Ovary (tissue), 10 donors: Measurements from ENCODE around the gene WDR6. TPM values are rescaled to one million over a fixed set of nuclear protein-coding genes. Genes with fewer than 3 reads are reported as not detected.

Experiments
- DNase-seq, 5 donors: peaks; one replicate each; pipeline ENCODE4 v3.0.0-alpha.2; 2019 to 2020
- H3K27ac ChIP-seq, 2 donors: fragments of 200-600 bp; one replicate each; pipeline versions ENCODE4 v1.5.1 to v1.8.0; 2019 to 2022
- H3K27me3 ChIP-seq: fragments of 200-600 bp; one replicate; pipeline ENCODE4 v1.8.0; 2022
- H3K36me3 ChIP-seq: fragments of 200-600 bp; sonication (generic); one replicate; pipeline ENCODE4 v1.5.1; 2019
- H3K4me1 ChIP-seq: one replicate; pipeline ENCODE4 v1.8.1; 2013; ENCODE audit warnings: mild to moderate bottlenecking, moderate library complexity; ENCODE audit not compliant: insufficient read depth
- H3K4me3 ChIP-seq: fragments of 200-600 bp; sonication (generic); one replicate; pipeline ENCODE4 v1.5.1; 2017
- H3K9me3 ChIP-seq, 2 donors: fragments of 200-600 bp in 1 of 2; sonication (generic) in 1 of 2; one replicate each; pipeline versions ENCODE4 v1.5.1 to v1.8.1; 2013 to 2019; ENCODE audit warnings: mild to moderate bottlenecking in 1 of 2, moderate library complexity in 1 of 2
- CTCF ChIP-seq, 3 donors: fragments of 450-650 bp in 2 of 3; fragments of 200-600 bp in 1 of 3; IDR thresholded peaks; one replicate each; pipeline versions ENCODE4 v1.5.1 to v1.8.0; 2016 to 2022; ENCODE audit warnings: antibody characterized with exemption in 3 of 3, mild to moderate bottlenecking in 1 of 3
- EP300 ChIP-seq: sonication (generic); formaldehyde crosslinking; IDR thresholded peaks from one replicate; pipeline ENCODE4 v1.6.1; 2017; ENCODE audit warnings: antibody characterized with exemption
- POLR2A ChIP-seq: fragments of 450-650 bp; IDR thresholded peaks from one replicate; pipeline ENCODE4 v1.6.1; 2017; ENCODE audit warnings: antibody characterized with exemption, mild to moderate bottlenecking, moderate library complexity
- WGBS, 3 donors: extraction: QIAGEN DNeasy Blood & Tissue Kit in 1 of 3; methylation state at CpG; one replicate each; pipeline versions ENCODE4 v1.1.5 to v1.1.7; 2013 to 2017; 5-methylcytosine and 5-hydroxymethylcytosine counted together
- intact Hi-C, 4 donors: fragments of 100-400 bp; cut with DNase I; formaldehyde crosslinking; loops; one replicate each; pipeline versions ENCODE4 v1.11.0 to v1.15.1; 2022 to 2023
- long read RNA-seq, 3 donors: library from polyadenylated mRNA in 2 of 3; unstranded in 2 of 3; transcript quantifications; one replicate each; pipeline ENCODE4 v2.0.0 and lab custom pipeline, GENCODE V29; 2021 to 2026
- polyA plus RNA-seq, 2 donors: library from polyadenylated mRNA; stranded (reverse); fragments of 200-250 nt in 1 of 2; fragments of 350-450 nt in 1 of 2; fragmentation: Illumina TruSeq in 1 of 2; extraction: RNeasy Lipid Tissue Mini Kit (QIAGEN cat#74804) in 1 of 2; gene quantifications; one replicate each; pipeline ENCODE4 v1.2.3, GENCODE V29; 2013 to 2014
- total RNA-seq, 7 donors: library from RNA; depleted of rRNA in 2 of 7; stranded (reverse); fragments of >200 nt in 2 of 7; fragmentation: NEBNext Ultra II Directional in 3 of 7; extraction: Animal tissue kit (Norgen Biotek cat#: 25700) in 3 of 7; gene quantifications; one replicate each; pipeline versions ENCODE4 v1.1.0 to v1.2.4, GENCODE V29; 2016 to 2023
- donor health status: DM: no; HTN: no; CAD: no; lungs with moderate emphysema.
- donor health status: DM: no; HTN: no; CAD: no.
- donor health status: Bipolar disorder and iron deficiency.
- donor health status: DM: yes; HTN: yes; CAD: no.
- donor health status: DM: no; HTN: no; CAD: no.
- donor health status: DM: yes; HTN: yes; CAD: no.

WDR6 gene
- 100 to 1,000 TPM; 116 to 289 (median 230) TPM for total RNA-seq
- 100 to 1,000 TPM; 109 to 196 TPM for polyA plus RNA-seq
- long read RNA-seq, donor 1, full-length matches to known transcripts: 122 of 379 reads
- long read RNA-seq, donor 1, partial matches to known transcripts: 219 of 379 reads
- long read RNA-seq, donor 1, other reads (novel, unspliced or antisense): 38 of 379 reads
- long read RNA-seq, donor 2, full-length matches to known transcripts: 24 of 54 reads
- long read RNA-seq, donor 2, partial matches to known transcripts: 30 of 54 reads
- long read RNA-seq, donor 2, other reads (novel, unspliced or antisense): 0 of 54 reads
- long read RNA-seq, donor 3, full-length matches to known transcripts: 223 of 392 reads
- long read RNA-seq, donor 3, partial matches to known transcripts: 148 of 392 reads
- long read RNA-seq, donor 3, other reads (novel, unspliced or antisense): 21 of 392 reads

- peak; percentile 98 to 99 (median 98) for DNase-seq
- peak within 1 kb of the TSS; percentile 69 for H3K4me3 ChIP-seq
- peak; percentile 54 for TF ChIP-seq EP300
- peak; percentile 62 for TF ChIP-seq POLR2A
- TF ChIP-seq CTCF (IDR thresholded peaks at IDR 0.05): peak; percentile 10 to 71 (median 52)
- intact Hi-C loops: loop anchor here in 1 of 4 donors (2.0 kb wide), 1 partner anchor 16 kb away; the partner anchor contains the start of gene P4HTM
- whole genome bisulfite sequencing, 3 donors: 0 to 1% (median 0%) methylated on average over 53 to 65 of the region's 65 CpGs
- H3K36me3 ChIP-seq: no peaks in the 10 kb centered on the region
- no peaks in the 10 kb centered on the region for H3K9me3 ChIP-seq
- no peaks in the 10 kb centered on the region for H3K27me3 ChIP-seq
- H3K27ac ChIP-seq: peak within 1 kb of the TSS; percentile 91 to 97
- peaks cover 6% of the 10 kb centered on the region for H3K4me1 ChIP-seq
Observed at GRCh38 chr3:49007068-49007770, at the start of gene WDR6. TSS of gene WDR6 (plus strand) at chr3:49007391. CDS start at chr3:49007432, 41 bp downstream.

GRCh38 chr3:48960841-48961413 lies 46.3 kb upstream of the WDR6 start:
- H3K4me1 ChIP-seq: no peaks in the 10 kb centered on the region
- WGBS, 3 donors: 81 to 91% (median 87%) methylated on average over 4 of the region's 4 CpGs
- DNase-seq: no peak
- H3K9me3 ChIP-seq: no peaks in the 10 kb centered on the region
- intact Hi-C loops: no loop called here
- no peak overlapping the region for H3K27ac ChIP-seq
- H3K4me3 ChIP-seq: no peak overlapping the region
- no peaks in the 10 kb centered on the region for H3K36me3 ChIP-seq
- H3K27me3 ChIP-seq: no peaks in the 10 kb centered on the region
- TF ChIP-seq EP300: no peak
- TF ChIP-seq CTCF (IDR thresholded peaks at IDR 0.05): no peak
- no peak for TF ChIP-seq POLR2A

- H3K4me1 ChIP-seq: peaks cover 4% of the 10 kb centered on the region
- no peak for DNase-seq
- no peak overlapping the region for H3K4me3 ChIP-seq
- H3K27ac ChIP-seq: no peak overlapping the region
- 70 to 85% (median 72%) methylated on average over 2 of the region's 2 CpGs for WGBS, 3 donors
- intact Hi-C loops: no loop called here
- H3K36me3 ChIP-seq: no peaks in the 10 kb centered on the region
- H3K27me3 ChIP-seq: no peaks in the 10 kb centered on the region
- H3K9me3 ChIP-seq: no peaks in the 10 kb centered on the region
- TF ChIP-seq EP300: no peak
Observed at GRCh38 chr3:48962340-48962739, 44.9 kb upstream of the WDR6 start.

GRCh38 chr3:48962939-48963338 lies 44.3 kb upstream of the WDR6 start:
- peaks cover 4% of the 10 kb centered on the region for H3K4me1 ChIP-seq
- H3K9me3 ChIP-seq: no peaks in the 10 kb centered on the region
- intact Hi-C loops: no loop called here
- DNase-seq: no peak
- no peak overlapping the region for H3K4me3 ChIP-seq
- H3K27ac ChIP-seq: no peak overlapping the region
- no peaks in the 10 kb centered on the region for H3K27me3 ChIP-seq
- no peak for TF ChIP-seq EP300
- TF ChIP-seq CTCF (IDR thresholded peaks at IDR 0.05): no peak
- no peak for TF ChIP-seq POLR2A
- H3K36me3 ChIP-seq: no peaks in the 10 kb centered on the region
- 37 to 46% (median 44%) methylated on average over 4 of the region's 4 CpGs for WGBS, 3 donors
